NCI-H510A treated with DMSO at 0.1 percent for 48 hours (cell line): ENCODE results near the gene NEU4.
"Not testable (repeated sequence)": the region's sequence is repeated elsewhere in the genome, so short reads cannot be mapped to it uniquely, and the experiment has no call there.

Experiments
- DNase-seq: peaks from one replicate; lab custom pipeline; 2025; lab: John Stamatoyannopoulos, UW

The NEU4 gene

DNA sequence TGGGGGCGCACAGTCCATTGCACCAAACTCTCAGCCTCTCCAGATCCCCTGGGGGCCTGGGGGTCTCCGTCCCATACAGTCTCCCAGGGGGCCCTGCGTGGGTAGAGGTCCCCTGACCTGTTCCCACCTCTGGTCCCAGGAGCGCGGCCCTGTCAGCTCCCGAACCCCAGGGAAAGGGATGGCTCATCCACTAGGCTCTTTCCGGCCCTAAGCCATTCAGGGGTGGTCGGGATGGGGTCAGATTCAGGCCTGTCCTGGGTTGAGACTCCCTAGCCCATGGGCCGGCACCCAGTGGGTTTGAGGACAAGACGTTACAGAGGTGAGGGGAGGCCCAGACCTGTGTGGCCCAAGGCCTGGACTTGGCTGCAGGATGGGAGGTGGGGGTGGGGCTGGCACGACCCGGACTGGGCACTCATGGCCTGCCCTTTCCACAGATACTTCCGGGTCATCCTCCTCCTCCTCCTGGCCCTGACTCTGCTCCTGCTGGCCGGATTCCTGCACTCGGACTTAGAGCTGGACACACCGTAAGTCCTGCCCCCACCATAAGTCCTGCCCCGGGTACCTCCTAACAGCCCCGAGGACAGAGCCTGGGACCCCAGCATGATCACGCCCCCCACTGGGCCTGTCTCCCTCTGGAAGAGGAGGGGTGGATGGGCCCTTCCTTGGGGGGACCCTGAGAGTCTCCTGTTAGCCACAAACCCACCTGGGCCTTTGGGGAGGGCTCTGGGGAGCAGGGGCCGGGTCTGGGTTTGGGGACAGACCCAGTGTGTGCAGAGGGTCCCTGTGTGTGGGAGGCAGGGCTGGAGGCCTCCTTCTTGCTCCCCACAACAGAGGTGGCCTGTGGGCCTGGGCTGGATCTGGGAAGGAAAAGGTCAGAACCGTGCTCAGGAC lies 10.1 kb upstream of the NEU4 start:
- no peak for DNase-seq

DNA sequence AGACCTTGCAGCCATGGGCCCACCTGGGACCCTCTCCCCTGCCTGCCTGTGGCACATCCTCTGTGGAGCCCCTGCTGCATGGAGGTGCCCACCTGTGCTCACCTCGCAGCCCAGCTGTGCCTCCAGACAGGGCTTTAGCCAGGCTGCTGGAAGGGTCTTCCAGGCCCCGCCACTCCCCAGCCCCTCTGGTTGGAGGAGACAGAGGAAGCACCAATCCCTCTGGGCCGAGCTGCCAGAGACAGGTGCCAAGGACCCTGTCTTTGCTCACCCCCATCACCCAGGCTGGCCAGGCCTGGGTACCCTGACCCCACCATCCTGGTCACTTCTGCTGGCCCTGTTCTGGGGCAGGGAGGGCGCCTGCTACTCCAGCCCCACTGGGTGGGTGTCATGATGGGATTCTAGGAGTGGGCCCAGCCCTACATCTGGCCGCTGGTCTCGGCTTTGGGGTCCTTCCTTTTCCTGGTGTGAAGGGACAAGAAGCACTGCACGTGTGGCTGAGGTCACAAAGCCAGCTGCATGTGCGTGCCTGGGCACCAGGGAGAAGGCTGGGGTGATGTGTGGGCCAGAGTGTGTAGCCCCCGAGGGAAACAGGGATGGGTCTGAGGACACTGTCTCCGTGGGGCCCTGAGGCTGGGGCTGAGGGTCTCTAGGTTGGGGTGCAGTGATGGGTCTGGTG lies 9.3 kb upstream of the NEU4 start:
- DNase-seq: no peak

DNA sequence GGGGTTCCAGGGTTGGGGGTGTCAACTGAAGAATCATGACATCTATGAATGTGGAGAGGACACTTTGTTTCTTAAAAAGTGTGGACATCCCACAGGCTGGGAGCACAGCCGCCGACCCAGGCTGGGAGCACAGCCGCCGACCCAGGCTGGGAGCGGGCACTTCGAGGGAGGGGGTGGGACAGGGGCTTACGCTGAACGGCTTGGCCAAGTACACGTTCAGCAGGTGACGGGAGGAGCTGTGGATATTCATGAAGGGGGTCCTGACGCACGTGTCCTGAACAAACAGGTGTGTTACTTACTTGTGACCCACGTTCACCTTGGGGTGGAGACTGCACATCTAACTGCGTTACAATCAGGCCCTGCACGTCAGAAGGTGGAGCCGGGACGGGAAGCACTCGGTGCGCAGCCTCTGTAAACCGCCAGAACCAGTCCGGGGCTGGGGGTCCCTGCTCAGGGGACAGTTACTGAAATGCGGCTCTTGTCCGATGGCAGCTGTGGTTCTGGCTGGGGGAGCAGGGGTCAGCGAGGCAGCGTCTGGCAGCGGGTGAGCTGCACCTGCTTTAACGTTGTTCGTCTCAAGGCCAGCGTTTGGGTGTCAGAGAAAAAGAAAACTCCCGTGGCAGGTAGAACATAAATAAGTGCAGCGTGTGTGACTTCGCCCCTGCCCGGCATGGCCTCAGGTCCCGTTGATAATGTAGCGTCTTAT lies 8.6 kb upstream of the NEU4 start:
- not testable (repeated sequence) for DNase-seq

DNA sequence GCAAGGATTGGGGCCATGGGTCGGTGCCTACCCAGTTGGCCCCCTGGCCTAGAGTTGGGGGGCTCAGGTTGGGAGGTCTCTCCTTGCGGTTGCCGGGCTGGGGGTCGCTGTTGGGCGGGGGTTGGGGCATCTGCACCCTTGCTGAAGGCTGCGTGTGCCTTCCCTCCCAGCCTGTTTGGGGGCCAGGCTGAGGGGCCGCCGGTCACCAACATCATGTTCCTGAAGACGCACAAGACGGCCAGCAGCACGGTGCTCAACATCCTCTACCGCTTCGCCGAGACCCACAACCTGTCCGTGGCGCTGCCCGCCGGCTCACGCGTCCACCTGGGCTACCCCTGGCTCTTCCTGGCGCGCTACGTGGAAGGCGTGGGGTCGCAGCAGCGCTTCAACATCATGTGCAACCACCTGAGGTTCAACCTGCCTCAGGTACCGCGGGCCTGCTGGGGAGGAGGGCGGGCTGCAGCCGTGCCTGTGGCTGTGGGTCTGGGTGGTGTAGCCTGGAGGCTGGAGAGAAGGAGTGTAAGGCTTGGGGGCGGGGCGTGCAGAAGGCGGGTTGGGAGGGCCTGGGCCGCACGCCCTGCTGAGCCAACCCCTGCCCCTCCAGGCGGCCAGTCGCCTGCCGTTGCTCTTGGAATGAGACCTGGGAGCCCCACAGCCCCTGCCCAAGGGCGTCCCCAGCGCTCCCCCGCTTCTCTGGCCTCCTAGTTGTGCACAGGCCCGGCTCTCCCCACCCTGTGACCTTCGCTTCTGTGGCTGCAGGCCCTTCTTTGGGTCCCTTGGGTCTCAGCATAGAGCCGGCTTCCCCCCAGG lies 7.2 kb upstream of the NEU4 start:
- no peak for DNase-seq

DNA sequence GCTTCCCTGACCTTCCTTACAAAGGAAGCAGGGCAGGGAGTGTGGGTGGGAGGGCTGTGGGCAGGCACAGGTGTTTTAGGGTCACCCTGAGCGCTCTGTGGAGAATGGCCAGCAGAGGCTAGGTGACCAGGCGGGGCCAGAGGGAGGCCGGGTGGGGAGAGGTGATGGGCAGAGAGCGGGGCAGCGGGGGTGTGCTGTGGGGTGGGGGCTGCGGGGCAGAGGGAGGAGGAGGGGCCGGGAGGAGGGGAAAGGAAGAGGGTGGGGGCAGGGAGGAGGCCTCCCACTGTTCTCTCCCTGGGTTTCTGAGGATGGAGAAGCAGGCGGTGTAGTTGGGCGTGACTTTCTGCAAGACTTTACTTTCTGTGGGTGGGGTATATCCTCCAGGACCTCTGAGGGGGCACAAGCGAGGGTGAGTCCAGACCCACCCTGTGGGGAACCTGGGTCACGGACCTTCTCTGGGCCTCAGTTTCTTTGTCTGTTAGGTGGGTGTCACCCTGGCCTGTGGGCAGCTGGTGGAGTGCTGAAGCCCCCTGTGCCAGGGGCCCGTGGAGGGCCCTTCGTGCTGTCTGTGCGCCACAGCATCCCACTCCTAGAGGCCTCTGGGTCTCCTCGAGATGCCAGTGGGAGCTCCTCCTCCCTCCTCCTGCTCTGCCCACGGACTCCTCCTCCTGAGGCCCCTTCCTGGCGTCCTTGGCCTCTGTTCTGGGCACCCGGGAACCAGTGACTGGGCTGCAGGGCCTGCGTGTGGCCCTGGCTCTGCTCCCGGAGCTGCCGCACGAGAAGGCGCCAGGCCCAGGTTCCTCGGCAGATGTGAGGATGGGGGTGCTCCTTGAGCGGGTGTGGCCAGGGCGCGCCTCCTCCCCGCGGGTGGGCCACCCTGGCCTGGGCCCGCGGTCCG lies 6.3 kb upstream of the NEU4 start:
- DNase-seq: no peak

DNA sequence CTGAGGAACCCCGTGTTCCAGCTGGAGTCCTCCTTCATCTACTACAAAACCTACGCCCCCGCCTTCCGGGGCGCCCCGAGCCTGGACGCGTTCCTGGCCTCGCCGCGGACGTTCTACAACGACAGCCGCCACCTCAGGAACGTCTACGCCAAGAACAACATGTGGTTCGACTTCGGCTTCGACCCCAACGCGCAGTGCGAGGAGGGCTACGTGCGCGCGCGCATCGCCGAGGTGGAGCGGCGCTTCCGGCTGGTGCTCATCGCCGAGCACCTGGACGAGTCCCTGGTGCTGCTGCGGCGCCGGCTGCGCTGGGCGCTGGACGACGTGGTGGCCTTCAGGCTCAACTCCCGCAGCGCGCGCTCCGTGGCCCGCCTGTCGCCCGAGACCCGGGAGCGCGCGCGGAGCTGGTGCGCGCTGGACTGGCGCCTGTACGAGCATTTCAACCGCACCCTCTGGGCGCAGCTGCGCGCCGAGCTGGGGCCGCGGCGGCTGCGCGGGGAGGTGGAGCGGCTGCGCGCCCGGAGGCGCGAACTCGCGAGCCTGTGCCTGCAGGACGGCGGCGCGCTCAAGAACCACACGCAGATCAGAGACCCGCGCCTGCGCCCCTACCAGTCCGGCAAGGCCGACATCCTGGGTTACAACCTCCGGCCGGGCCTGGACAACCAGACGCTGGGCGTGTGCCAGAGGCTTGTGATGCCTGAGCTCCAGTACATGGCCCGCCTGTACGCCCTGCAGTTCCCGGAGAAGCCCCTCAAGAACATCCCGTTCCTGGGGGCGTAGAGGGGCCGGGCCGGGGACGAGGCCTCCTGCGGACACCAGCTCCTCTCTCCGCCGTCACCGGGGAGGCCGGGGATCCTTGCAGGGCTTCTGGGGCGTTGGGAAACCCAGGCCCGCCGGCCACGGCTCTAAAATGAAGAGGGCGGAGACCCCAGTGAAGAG lies 5.3 kb upstream of the NEU4 start:
- peak; percentile 41 for DNase-seq

DNA sequence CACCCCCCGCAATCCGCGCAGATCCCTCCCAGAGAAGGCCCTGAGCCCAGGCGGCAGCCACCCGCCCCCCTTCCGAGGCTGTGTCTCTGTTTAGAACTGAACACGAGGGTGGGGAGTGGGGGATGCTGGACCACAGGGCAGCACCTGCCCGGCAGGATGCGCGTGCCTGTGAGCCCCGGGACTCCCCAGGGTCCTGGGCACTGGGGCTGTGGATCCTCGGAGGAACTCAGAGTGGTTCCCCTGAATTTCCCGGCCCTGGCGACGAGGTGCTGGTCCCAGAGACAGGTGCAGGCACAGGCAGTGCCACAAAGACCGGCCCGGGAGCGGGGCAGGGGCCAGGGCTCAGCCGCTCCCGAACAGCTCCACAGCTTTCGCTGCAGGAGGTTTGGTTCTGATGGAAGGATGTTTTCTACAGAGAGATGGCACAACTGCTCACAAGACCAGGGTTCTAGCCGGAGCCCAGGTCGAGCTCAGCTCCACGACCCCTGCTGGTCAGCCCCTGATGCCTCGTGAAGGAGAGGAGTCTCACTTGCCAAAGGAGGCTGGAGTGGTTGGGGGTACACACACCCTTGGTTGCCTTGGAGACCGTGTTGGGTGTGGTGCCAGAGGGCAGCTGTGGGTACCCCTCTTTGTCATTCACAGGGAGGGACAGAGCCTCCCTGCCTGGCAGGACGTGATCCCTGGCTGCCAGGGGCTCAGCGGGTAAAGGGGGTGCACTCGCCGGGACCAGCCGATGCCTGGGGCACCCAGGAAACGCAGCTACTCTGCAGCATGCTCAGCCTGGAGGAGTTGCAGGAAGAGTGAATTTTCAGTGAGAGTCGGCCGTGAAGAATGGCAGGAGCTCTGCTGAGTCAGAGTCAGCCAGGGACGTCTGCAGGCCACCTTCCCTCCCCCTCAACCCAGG lies 4.4 kb upstream of the NEU4 start:
- DNase-seq: no peak

DNA sequence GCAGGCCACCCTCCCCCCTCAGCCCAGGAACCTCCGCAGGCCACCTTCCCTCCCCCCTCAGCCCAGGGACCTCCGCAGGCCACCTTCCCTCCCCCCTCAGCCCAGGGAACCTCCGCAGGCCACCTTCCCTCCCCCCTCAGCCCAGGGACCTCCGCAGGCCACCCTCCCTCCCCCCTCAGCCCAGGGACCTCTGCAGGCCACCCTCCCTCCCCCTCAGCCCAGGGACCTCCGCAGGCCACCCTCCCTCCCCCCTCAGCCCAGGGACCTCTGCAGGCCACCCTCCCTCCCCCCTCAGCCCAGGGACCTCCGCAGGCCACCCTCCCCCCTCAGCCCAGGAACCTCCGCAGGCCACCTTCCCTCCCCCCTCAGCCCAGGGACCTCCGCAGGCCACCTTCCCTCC lies 2.8 kb upstream of the NEU4 start:
- DNase-seq: not testable (repeated sequence)

DNA sequence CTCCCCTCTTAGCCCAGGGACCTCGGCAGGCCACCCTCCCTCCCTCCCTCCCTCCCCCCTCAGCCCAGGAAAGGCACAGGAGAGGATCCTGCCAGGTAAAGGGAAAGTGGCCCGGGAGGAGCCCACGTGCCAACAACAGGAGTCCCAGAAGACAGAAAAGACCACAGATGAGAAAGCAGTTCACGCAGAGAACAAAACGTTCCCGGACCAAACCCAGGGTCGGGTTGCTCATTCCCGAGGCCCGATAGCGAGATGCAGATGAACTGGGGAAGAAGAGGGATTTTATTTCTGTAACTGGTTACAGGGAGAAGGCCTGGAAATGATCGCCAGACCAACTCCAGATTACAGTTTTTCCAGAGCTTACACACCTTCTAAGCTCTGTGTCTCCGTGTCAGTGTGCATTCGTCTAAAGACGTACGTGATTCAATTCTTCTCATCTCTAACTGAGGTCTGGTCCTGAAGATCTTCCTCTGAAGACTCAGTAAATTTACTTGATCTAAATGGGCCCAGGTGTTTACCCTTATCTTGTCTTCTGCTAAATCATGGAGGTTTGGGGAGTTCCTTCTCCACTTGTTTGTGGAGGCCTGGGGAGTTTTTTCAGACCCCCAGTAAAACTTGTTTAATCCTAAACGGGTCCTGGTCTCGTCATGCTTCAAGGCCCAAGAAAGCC lies 807 bp upstream of the NEU4 start:
- no peak for DNase-seq

DNA sequence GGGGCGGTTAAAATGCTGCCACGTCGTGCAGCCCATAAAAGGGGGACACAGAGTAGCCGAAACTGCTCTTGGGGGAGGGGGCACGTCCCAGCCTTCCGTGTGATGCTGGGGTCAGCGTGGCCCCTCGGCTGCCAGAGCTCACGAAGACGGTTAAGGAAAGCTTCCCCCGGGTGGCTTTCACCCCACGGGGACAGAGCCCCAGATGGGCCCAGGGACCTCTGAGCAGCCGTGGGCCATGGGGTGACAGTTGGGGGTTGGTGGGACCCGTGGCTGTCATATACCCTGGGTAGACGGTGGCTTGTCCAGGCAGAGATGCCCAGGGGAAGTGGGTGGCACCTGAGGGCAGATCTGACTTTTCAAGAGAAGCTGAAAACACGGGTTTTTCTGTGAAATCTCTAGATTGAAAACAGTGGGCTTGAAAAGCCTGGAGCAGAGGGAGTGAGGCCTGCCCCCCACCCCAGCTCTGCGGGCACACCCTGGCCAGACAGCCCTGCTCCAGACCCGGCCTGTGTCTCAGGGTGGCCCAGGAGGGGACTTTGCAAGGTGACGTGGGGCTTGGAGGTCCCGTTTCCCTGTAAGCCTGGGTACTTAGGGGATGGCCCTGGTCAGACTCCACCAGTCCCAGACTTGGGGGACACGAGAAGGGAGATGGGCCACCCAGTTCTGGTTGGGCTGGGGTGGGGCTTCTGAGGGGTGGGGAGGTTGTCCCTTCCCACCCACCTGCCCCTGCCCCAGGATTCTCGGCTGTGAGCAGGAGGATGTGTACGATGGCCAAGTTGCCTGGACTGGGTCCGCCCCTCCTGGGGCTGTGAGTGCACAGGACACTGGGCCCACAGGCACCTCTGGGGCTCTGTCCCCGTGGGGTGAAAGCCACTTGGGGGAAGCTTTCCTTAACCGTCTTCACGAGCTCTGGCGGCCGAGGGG lies 652 bp downstream of the NEU4 start:
- DNase-seq: no peak

DNA sequence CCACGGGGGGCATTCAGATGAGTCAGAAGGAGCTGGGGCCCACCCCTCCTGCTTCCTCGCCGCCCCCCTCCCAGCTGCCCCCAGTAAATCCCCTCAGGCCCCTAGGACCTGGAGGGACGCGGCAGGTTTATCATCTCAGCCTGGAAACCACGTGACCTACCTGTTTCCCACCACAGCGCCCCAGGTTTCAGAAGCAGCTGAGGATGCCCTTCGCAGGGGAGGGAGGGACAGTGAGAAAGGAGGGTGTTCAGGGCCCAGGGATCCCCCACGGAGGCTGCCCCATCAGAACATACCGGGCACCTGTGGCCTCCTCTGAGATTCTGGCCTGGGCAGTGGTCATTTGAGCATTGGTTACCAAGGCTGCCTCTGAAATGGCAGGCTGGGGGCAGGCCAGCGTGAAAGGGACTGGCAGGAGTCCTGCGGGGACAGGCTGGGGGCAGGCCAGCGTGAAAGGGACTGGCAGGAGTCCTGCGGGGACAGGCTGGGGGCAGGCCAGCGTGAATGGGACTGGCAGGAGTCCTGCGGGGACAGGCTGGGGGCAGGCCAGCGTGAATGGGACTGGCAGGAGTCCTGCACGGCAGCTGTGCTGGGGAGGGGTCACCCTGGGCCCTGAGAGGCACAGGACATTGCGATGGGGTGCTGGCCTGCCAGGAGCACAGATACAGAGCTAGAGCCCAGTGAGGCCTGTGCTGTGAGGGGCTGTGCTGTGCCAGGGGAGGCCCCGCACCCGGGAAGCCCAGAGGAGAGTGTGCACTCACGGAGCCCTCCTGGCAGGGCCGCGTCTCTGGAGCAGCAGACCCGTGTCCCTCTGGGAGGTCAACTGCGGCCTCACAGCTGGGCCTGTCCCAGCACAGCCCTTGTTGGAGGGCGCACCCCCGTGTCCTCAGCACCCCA lies 1.6 kb downstream of the NEU4 start:
- DNase-seq: no peak

DNA sequence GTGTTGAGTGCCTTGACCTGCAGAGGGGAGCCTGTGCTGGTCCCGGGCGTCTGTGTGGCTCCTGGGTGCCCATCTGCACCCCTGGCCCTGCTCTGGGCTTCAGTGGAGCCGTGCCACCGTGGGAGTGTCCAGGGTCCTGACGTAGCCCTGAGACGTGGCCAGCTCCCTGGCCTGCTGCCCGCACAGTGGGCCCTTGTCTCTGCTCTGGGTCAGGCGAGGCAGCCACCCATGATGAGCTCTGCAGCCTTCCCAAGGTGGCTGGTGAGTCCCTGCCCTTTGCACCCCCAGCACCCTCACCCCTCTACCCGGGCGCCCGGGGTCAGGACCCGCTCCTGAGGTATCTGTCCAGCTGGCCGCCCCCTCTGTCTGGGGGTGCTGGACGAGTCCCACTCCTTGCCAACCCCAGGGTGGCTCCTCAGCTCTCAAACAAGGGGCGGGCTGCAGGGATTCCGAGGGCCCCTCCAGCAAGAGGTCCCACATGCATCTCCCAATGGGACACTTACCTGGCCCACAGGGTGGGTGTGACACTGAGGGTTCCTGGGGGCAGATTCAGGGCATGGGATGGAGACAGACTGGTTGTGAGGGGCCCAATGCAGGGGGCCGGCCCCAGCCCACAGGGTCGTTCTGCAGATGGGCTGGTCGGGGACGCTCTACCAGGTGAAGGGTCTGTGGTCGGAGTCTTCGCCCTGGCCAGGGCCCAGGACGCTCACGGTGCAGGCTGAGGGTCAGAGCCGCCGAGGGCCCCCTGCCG lies 2.4 kb downstream of the NEU4 start:
- DNase-seq: no peak

DNA sequence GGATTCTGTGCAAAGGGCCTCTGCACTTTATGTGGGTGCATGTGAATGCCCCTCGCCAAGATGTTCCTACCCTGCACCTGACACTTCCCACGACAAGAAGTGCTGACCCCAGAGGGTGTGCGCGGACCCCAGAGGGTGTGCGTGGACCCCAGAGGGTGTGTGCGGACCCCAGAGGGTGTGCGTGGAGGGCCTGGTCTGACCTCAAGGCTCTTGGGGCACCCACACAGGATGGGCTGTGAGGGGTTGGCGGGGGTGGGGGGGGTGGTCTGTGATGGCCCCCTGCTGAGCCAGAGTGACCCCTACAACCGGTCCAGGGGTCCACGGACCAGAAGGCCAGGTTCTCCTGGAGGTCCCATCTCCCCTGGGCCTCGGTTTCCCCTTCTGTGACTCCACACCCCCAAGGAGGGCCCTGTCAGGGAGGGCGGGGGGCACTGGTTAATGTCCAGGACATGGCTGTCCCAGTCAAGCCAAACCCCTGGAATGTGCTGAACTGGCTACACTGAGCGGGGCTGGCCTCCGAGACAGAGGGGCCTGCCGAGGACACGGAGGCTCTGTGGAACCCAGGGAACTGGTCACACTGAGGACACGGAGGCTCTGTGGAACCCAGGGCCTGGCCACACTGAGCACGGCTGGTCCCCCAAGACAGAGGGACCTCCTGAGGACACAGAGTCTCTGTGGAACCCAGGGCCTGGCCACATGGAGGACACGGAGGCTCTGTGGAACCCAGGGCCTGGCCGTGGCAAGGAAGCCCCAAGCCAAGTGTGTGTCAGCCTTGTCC lies 3.1 kb downstream of the NEU4 start:
- DNase-seq: no peak
